ENCODE results near the gene NUP98.

Gene NUP98

GRCh38 chr11:3720997-3721396 lies 76.4 kb downstream of the NUP98 start:
- no peak overlapping the region for H3K4me3 ChIP-seq (replicated peaks; ENCODE audit: low read depth, low read length)
- no peak for TF ChIP-seq CTCF (IDR thresholded peaks at IDR 0.05; ENCODE audit: low read length, missing control alignments)
- DNase-seq (ENCODE audit: low read depth): no peak

- H3K4me3 ChIP-seq (replicated peaks; ENCODE audit: low read depth, low read length): no peak overlapping the region
- no peak for DNase-seq (ENCODE audit: low read depth)
- TF ChIP-seq CTCF (IDR thresholded peaks at IDR 0.05; ENCODE audit: low read length, missing control alignments): no peak
Observed at GRCh38 chr11:3712274-3712673, 85.1 kb downstream of the NUP98 start.

GRCh38 chr11:3710485-3711259 lies 86.7 kb downstream of the NUP98 start:
- no peak for DNase-seq (ENCODE audit: low read depth)
- H3K4me3 ChIP-seq (replicated peaks; ENCODE audit: low read depth, low read length): no peak overlapping the region
- TF ChIP-seq CTCF (IDR thresholded peaks at IDR 0.05; ENCODE audit: low read length, missing control alignments): no peak

- no peak overlapping the region for H3K4me3 ChIP-seq (replicated peaks; ENCODE audit: low read depth, low read length)
- TF ChIP-seq CTCF (IDR thresholded peaks at IDR 0.05; ENCODE audit: low read length, missing control alignments): no peak
- DNase-seq (ENCODE audit: low read depth): no peak
Observed at GRCh38 chr11:3709977-3710376, 87.4 kb downstream of the NUP98 start.

- no peak overlapping the region for H3K4me3 ChIP-seq (replicated peaks; ENCODE audit: low read depth, low read length)
- no peak for DNase-seq (ENCODE audit: low read depth)
- TF ChIP-seq CTCF (IDR thresholded peaks at IDR 0.05; ENCODE audit: low read length, missing control alignments): no peak
Observed at GRCh38 chr11:3707176-3707575, 90.2 kb downstream of the NUP98 start.

- no peak for DNase-seq (ENCODE audit: low read depth)
- TF ChIP-seq CTCF (IDR thresholded peaks at IDR 0.05; ENCODE audit: low read length, missing control alignments): no peak
- no peak overlapping the region for H3K4me3 ChIP-seq (replicated peaks; ENCODE audit: low read depth, low read length)
Observed at GRCh38 chr11:3703383-3703782, 94.0 kb downstream of the NUP98 start.

GRCh38 chr11:3700910-3701309 lies 96.4 kb downstream of the NUP98 start:
- no peak for DNase-seq (ENCODE audit: low read depth)

More at GRCh38 chr11:3700910-3701309, 96.4 kb downstream of the NUP98 start:
- no peak for TF ChIP-seq CTCF (IDR thresholded peaks at IDR 0.05; ENCODE audit: low read length, missing control alignments)
- no peak overlapping the region for H3K4me3 ChIP-seq (replicated peaks; ENCODE audit: low read depth, low read length)

Data from fibroblast of pulmonary artery (primary cell).